Erythroblast (primary cell): ENCODE measurements around the gene CRHR1.

Experiments used
- DNase-seq, 2 experiments: peaks; one replicate each; lab custom pipeline; 2025; lab: John Stamatoyannopoulos, UW
- GATA1 ChIP-seq: IDR thresholded peaks from 2 replicates; pipeline ENCODE4 v1.6.1; 2011; ENCODE audit warnings: low read depth, mild to moderate bottlenecking, control low read depth, low read length, moderate library complexity
- POLR2A ChIP-seq: IDR thresholded peaks from 2 replicates; pipeline ENCODE4 v1.6.1; 2011; ENCODE audit warnings: mild to moderate bottlenecking, low read length

CRHR1 gene

GRCh38 chr17:45813048-45813725 is 29.1 kb downstream of the CRHR1 start:
- TF ChIP-seq GATA1 (no peak), POLR2A (no peak)

GRCh38 chr17:45814622-45815606 is 30.8 kb downstream of the CRHR1 start:
- TF ChIP-seq GATA1 (no peak), POLR2A (no peak)

More at GRCh38 chr17:45813048-45813725, 29.1 kb downstream of the CRHR1 start:
- peak in 1 of 2 experiments; percentile 17 for DNase-seq

GRCh38 chr17:45815752-45816151 is 31.6 kb downstream of the CRHR1 start:
- DNase-seq: no peak
- TF ChIP-seq POLR2A (no peak), GATA1 (no peak)

More at GRCh38 chr17:45814622-45815606, 30.8 kb downstream of the CRHR1 start:
- DNase-seq: no peak

GRCh38 chr17:45818041-45818440 is 33.9 kb downstream of the CRHR1 start:
- DNase-seq: no peak
- no peak for TF ChIP-seq GATA1
- TF ChIP-seq POLR2A: no peak

- no peak for DNase-seq
- TF ChIP-seq POLR2A (no peak), GATA1 (no peak)
These were observed 34.6 kb downstream of the CRHR1 start for GRCh38 chr17:45818699-45819098.

GRCh38 chr17:45819632-45820031 is 35.5 kb downstream of the CRHR1 start:
- DNase-seq: no peak
- TF ChIP-seq GATA1 (no peak), POLR2A (no peak)

GRCh38 chr17:45820052-45820780 is 36.1 kb downstream of the CRHR1 start:
- DNase-seq: no peak
- TF ChIP-seq POLR2A: no peak
- TF ChIP-seq GATA1: no peak

GRCh38 chr17:45821147-45821546 is 37.0 kb downstream of the CRHR1 start:
- no peak for DNase-seq
- TF ChIP-seq POLR2A (no peak), GATA1 (no peak)

- no peak for DNase-seq
- no peak for TF ChIP-seq POLR2A
- no peak for TF ChIP-seq GATA1
These were observed 39.5 kb downstream of the CRHR1 start for GRCh38 chr17:45823598-45823997.

GRCh38 chr17:45824475-45824874 is 40.4 kb downstream of the CRHR1 start:
- DNase-seq: no peak
- TF ChIP-seq POLR2A: no peak
- no peak for TF ChIP-seq GATA1

GRCh38 chr17:45824901-45825492 is 40.9 kb downstream of the CRHR1 start:
- DNase-seq: no peak
- TF ChIP-seq POLR2A (no peak), GATA1 (no peak)

- TF ChIP-seq POLR2A (no peak), GATA1 (no peak)
- no peak for DNase-seq
These were observed 41.7 kb downstream of the CRHR1 start for GRCh38 chr17:45825792-45826191.

- no peak for TF ChIP-seq POLR2A
- no peak for TF ChIP-seq GATA1
- no peak for DNase-seq
These were observed 42.9 kb downstream of the CRHR1 start for GRCh38 chr17:45826919-45827588.
